Nephron (organoid): ENCODE data around the gene MGMT.

ENCODE experiments used
- H3K27ac Mint-ChIP-seq, 3 experiments: 2 replicates each; pipeline ENCODE4 v1.8.0; 2020; ENCODE audit warnings: mixed read lengths in 3 of 3, mild to moderate bottlenecking in 2 of 3, moderate library complexity in 1 of 3
- H3K27me3 Mint-ChIP-seq: 2 replicates; pipeline ENCODE4 v1.8.0; 2021; ENCODE audit warnings: low read depth, mild to moderate bottlenecking, moderate library complexity, mixed read lengths
- H3K36me3 Mint-ChIP-seq: 2 replicates; pipeline ENCODE4 v1.8.0; 2020; ENCODE audit warnings: low read depth, mixed read lengths
- H3K4me1 Mint-ChIP-seq: 2 replicates; pipeline ENCODE4 v1.8.0; 2020; ENCODE audit warnings: mixed read lengths
- H3K4me3 Mint-ChIP-seq, 3 experiments: 2 replicates each; pipeline ENCODE4 v1.8.0; 2020; ENCODE audit warnings: mild to moderate bottlenecking in 3 of 3, mixed read lengths in 3 of 3, moderate library complexity in 2 of 3
- H3K9me3 Mint-ChIP-seq: 2 replicates; pipeline ENCODE4 v1.8.0; 2020; ENCODE audit warnings: mixed read lengths
- CTCF ChIP-seq, 3 experiments: fragments of 200-600 bp; sonication (generic); IDR thresholded peaks; one replicate each; pipeline ENCODE4 v1.5.0; 2021; ENCODE audit warnings: antibody characterized with exemption in 3 of 3; ENCODE audit not compliant: unreplicated experiment in 3 of 3

MGMT gene

GRCh38 chr10:129642427-129642826 lies 175.4 kb downstream of the MGMT start:
- Mint-ChIP-seq H3K27me3 (peaks cover under 1% of the 10 kb centered on the region), H3K36me3 (peaks cover 16% of the 10 kb centered on the region), H3K27ac (no peak overlapping the region), H3K4me3 (no peak overlapping the region), H3K4me1 (no peaks in the 10 kb centered on the region), H3K9me3 (peaks cover 5% of the 10 kb centered on the region)
- TF ChIP-seq CTCF (IDR thresholded peaks at IDR 0.05; ENCODE audit: unreplicated experiment in 3 of 3) = no peak

GRCh38 chr10:129643266-129643665 lies 176.2 kb downstream of the MGMT start:
- Mint-ChIP-seq H3K9me3 (peaks cover 2% of the 10 kb centered on the region), H3K36me3 (peaks cover 13% of the 10 kb centered on the region), H3K4me1 (no peaks in the 10 kb centered on the region), H3K27ac (no peak overlapping the region), H3K4me3 (no peak overlapping the region), H3K27me3 (no peaks in the 10 kb centered on the region)
- no peak for TF ChIP-seq CTCF (IDR thresholded peaks at IDR 0.05; ENCODE audit: unreplicated experiment in 3 of 3)

- H3K4me3 Mint-ChIP-seq = no peak overlapping the region
- no peak overlapping the region for H3K27ac Mint-ChIP-seq
- H3K36me3 Mint-ChIP-seq = peaks cover 3% of the 10 kb centered on the region
- no peak for TF ChIP-seq CTCF (IDR thresholded peaks at IDR 0.05; ENCODE audit: unreplicated experiment in 3 of 3)
- no peaks in the 10 kb centered on the region for H3K4me1 Mint-ChIP-seq
- no peaks in the 10 kb centered on the region for H3K9me3 Mint-ChIP-seq
- H3K27me3 Mint-ChIP-seq = no peaks in the 10 kb centered on the region
Observed at GRCh38 chr10:129645487-129645886, 178.4 kb downstream of the MGMT start.

GRCh38 chr10:129646973-129647372 lies 179.9 kb downstream of the MGMT start:
- H3K4me1 Mint-ChIP-seq = no peaks in the 10 kb centered on the region
- peaks cover 3% of the 10 kb centered on the region for H3K36me3 Mint-ChIP-seq
- H3K27me3 Mint-ChIP-seq = peaks cover under 1% of the 10 kb centered on the region
- no peak for TF ChIP-seq CTCF (IDR thresholded peaks at IDR 0.05; ENCODE audit: unreplicated experiment in 3 of 3)
- H3K9me3 Mint-ChIP-seq = no peaks in the 10 kb centered on the region
- no peak overlapping the region for H3K4me3 Mint-ChIP-seq
- no peak overlapping the region for H3K27ac Mint-ChIP-seq

- Mint-ChIP-seq H3K4me1 (no peaks in the 10 kb centered on the region), H3K4me3 (no peak overlapping the region), H3K27ac (no peak overlapping the region), H3K27me3 (peaks cover 5% of the 10 kb centered on the region), H3K9me3 (no peaks in the 10 kb centered on the region), H3K36me3 (peaks cover 3% of the 10 kb centered on the region)
- no peak for TF ChIP-seq CTCF (IDR thresholded peaks at IDR 0.05; ENCODE audit: unreplicated experiment in 3 of 3)
Observed at GRCh38 chr10:129647590-129647989, 180.5 kb downstream of the MGMT start.

- H3K27ac Mint-ChIP-seq = no peak overlapping the region
- H3K9me3 Mint-ChIP-seq = no peaks in the 10 kb centered on the region
- peaks cover 9% of the 10 kb centered on the region for H3K27me3 Mint-ChIP-seq
- no peak overlapping the region for H3K4me3 Mint-ChIP-seq
- no peak for TF ChIP-seq CTCF (IDR thresholded peaks at IDR 0.05; ENCODE audit: unreplicated experiment in 3 of 3)
- peaks cover 3% of the 10 kb centered on the region for H3K36me3 Mint-ChIP-seq
- peaks cover 6% of the 10 kb centered on the region for H3K4me1 Mint-ChIP-seq
Observed at GRCh38 chr10:129648856-129649255, 181.8 kb downstream of the MGMT start.
